Activated CD4-positive, alpha-beta T cell treated with anti-CD3 and anti-CD28 coated beads for 1 hour (primary cell): ENCODE measurements around the gene TPM1.
"Not testable (repeated sequence)": the region's sequence is repeated elsewhere in the genome, so short reads cannot be mapped to it uniquely, and the experiment has no call there.

Source experiments
- DNase-seq: peaks from one replicate; pipeline ENCODE4 v3.0.0-alpha.2; 2020

The TPM1 gene

DNA sequence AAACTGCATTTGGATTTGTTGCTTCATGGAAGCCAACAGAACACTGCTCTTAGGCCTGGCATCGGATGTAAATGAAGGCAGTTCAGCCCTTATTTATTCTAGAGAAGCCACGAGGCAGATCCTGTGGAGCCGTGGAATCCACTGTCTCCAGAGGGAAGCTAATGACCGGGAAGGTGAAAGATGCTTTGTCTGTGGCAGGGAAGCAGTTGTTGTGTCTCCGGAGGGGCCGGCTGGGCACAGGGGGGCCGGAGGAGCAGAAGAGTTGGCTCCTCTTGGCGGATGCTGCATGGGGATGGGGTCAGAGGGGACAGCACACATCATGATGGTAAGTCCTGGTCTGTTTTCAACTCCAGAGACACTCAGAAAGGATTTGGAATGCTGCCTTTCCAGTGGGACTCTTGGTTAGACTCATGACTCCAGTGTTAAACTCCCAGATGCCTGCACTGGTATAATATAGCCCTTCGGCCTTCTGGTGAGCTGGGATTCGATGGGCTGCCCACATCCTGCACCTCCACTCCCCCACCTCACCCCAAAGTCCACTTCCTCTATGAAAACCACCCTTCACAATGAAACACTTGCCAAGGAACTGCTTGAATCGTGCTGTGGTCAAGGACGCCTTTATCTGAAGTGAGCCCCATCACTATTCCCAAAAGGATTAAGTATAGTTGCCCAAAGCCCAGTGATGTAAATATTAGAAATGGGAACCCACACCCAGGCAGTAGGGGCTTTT, 33.6 kb downstream of the TPM1 start:
- DNase-seq: no peak

DNA sequence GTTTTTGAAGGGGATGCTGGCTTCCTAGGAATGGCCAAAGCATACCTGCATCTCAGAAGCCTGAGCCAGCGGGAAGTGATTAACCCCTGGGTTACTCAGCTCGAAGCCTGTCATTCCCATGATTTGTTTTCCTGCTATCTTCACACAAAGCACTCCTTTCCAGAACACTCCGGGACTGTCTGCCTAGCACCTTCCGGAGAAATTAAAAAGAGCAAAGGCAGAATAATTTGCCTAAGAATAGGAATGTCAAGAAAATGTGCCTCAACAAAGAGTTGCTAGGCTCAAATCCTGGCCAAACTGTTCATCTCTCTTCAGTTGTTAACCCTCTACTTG, 34.1 kb downstream of the TPM1 start:
- no peak for DNase-seq

DNA sequence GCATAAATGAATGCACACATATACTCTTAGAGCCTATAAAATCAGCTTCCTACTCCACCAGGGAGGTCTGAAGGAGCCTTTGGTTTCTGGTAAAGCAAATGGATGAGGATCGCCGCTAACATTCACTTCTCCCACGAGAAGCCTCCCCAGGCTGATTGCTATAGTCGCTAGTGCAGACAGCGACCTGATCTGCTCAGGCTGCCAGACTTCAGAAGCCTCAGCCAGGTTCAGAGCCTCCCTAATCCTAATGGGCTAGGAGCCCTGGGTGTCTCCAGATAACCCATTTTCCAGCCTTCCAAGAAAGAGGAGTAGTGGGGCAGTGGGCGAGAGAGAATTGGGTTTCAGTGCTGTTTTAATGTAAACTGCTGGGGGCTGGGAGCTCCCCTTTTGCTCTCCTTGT, 35.4 kb downstream of the TPM1 start:
- DNase-seq: no peak

DNA sequence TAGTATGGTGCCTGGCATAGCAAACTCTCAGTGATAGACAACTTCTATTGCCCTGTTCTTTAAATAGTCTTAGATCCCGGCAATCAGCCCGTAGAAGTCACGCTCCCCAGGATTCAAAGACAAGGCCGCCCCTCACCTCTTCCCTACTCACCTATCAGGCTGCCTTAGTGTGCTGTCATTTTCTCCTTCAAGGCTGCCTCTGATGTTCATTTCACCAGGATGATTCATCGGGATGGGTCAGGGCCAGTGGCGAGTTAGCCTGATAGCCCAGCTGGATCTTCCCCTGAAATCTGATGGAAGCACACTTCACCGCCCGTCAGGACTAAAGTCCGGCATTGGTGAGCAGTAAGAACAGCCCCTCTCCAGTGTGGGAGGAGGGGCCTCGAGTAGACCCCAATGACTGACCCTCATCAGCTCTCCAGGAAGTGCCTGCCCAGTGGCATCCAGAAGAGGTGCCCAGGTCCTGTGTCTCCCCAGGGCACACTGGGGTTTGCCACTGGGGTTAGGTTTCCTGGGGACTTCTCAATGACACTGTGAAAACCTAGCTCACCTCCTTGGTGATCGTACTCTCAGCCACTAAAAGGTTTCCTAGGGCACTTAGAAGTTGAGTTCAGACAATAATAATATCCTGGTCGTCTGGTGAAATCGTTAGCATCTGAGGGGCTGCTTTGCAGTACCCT, 37.5 kb downstream of the TPM1 start:
- DNase-seq: no peak

DNA sequence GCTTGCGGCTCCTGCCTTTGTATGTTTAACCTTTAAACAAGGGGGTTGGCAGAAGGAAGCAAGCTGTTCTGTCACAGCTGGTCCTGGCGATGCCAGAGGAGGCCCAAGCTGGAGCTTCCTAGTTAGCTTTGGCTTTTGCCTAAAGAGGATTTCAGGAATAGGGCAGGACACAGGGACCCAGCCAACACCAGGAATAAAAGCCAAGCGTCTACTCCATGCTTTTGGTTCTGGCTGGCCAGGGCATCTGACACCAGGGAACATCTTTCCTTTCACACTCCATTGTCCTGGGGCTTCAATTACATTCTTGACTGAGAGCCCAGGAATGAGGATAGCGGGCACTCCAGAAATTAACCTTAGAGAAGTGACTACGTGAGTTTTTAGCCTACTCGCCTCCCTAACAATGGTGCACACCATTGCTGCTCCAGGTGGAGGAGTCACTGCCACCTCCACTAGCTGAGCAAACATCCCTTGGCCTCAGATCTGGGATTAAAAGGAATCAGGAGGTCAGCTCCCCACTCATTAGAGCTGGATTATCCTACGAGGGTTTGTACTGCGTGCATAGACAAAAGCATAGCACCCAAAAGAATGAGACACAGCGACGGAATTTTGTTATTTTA, 38.2 kb downstream of the TPM1 start:
- DNase-seq: no peak

DNA sequence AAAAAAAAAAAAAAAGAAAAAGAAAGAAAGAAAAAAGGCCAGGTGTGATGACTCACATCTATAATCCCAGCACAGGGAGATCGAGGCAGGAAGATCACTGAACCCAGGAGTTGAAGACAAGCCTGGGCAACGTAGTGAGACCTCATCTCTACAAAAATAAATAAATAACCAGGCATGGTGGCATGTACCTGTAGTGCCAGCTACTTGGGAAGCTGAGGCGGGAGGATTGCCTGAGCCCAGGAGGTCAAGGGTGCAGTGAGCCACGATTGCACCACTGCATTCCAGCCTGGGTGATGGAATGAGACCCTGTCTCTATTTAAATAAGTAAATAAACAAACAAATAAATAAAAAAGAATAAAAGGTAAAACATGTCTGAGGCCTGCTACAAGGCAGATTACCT, 39.8 kb downstream of the TPM1 start:
- DNase-seq: no peak

DNA sequence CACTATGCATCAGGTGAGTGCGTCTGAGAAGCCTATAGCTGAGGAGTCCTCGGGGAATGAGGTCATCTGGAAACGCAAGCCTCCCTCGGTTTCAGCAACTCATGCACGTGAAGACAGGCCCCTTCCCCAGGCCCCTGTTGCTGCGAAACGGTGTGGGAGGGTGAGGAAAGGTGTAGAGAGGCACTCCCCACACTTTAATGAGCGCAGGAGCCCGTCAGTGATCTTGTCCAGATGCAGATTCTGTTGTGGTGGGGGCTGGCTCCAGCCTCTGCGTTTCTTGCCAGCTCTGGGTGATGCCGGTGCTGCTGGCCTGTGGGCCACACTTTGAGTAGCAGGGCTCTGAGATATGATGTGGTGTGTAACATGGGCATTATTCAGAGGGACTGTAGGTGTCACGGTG, 40.5 kb downstream of the TPM1 start:
- no peak for DNase-seq

DNA sequence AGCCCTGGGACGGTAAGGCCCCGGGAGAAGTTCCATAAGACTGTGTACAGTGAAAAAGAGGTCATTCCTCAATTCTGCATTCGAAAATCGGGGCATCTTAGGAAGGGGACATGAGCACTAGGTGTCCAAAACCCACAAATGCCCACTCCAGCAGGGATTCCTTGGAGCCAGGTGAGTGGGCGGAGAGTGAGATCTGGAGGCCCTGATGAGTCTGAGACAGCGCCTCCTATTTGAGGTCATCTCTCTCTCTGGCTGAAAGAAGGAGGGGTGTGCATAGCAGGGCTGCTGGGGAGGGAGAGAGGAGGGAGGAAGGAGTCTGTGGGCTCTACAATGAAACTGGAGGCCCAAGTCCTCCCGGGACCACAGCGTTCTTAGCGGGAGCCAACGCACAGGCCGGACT, 41.0 kb downstream of the TPM1 start:
- DNase-seq: no peak

DNA sequence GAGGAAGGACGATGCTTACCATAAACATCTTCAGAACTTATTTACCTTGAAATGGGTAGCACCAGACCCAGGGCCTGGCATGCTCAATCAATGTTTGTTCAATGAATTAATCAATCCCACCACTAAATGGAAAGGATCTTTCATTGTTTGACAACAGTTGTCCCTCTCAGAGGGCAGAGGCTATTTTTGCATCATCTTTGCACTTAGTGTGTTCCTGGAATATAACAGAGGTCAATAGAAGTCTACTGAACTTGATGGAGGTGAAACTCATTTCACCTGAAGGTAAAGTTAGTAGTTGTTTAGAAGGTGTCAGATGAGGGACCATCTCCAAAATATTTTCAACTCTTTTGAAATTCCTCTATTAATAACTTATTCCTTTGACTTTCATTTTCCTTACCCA, 42.3 kb downstream of the TPM1 start:
- DNase-seq: no peak

DNA sequence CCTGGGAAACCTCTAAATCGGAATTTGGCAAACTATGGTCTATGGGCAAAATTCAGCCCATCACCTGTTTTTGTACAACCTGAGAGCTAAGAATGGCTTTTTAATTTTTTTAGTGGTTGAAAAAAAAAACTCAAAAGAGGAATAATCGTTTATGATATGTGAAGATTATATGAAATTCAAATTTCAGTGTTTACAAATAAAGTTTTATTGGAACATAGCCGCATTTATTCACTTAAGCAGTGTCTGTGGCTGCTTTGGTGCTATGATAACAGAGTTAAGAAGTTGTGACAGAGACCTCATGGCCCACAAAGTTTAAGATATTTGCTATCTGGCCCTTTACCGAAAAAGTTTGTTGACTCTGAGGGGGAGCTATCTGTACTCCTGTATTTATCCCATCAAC, 42.7 kb downstream of the TPM1 start:
- DNase-seq: no peak

DNA sequence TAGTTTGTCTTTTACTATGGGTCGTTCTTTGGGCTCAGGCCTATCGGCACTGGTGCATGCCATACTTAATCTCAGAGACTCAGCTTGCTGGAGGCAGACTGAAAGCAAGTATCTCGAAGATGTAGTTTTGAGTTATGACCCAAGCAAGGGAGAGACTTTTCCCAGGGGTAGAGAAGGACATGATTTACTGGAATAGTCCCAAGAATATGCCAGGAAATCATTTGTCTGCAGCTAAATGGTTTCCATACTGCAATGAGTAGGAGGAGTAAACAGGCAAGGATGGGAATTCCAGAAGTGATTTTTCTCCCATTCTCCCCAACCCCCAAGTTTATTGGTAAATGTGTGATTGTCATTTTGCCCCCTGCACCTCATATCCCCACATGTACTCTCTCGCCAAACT, 43.7 kb downstream of the TPM1 start:
- no peak for DNase-seq

DNA sequence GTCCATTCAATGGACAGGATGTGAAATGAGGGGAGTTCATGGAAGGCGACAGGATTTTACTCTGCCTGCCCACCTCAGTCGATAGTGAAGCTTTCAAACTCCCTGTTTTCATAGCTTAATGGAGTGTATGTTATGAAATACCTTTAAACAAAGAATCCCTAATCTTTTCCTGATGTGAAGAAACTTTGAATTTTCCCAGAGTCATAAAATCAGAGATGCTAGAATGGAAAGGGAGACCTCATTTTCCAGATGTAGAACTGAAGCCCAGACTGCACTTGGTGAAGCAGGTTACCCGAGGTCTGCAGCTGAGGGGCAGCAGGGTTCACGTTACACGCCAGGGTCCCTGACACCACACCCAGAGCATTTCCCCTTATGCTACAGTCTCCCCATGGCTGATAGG, 44.4 kb downstream of the TPM1 start:
- no peak for DNase-seq

DNA sequence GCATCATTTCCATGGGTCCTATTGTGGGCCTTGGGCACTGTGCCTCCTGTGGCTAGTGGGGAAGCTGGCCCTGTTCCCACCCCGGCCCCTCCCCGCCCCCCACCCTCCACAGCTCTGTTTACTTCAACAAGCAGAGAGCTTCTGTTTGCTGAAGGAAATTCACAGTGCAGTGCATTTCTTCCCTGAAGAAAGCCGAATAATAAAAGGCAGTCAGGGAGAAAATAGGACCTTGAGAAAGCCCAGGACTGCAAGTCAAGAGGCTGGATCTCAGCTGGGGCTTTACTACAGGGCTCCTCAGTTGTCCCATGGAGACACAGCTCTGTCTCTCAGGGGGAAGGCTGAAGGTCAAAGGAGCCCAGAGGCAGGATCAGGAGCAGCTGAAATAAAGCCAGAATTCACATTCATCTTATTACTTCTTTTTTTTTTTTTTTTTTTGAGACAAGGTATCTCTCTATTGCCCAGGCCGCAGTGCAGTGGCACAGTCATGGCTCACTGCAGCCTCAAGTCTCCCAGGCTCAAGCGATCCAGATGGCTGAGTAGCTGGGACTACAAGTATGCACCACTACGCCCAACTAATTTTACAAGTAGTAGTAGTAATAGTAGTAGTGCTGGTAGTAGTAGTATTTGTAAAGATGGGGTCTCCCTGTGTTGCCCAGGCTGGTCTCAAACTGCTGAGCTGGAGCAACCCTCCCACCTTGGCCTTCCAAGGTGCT, 46.1 kb downstream of the TPM1 start:
- no peak for DNase-seq

DNA sequence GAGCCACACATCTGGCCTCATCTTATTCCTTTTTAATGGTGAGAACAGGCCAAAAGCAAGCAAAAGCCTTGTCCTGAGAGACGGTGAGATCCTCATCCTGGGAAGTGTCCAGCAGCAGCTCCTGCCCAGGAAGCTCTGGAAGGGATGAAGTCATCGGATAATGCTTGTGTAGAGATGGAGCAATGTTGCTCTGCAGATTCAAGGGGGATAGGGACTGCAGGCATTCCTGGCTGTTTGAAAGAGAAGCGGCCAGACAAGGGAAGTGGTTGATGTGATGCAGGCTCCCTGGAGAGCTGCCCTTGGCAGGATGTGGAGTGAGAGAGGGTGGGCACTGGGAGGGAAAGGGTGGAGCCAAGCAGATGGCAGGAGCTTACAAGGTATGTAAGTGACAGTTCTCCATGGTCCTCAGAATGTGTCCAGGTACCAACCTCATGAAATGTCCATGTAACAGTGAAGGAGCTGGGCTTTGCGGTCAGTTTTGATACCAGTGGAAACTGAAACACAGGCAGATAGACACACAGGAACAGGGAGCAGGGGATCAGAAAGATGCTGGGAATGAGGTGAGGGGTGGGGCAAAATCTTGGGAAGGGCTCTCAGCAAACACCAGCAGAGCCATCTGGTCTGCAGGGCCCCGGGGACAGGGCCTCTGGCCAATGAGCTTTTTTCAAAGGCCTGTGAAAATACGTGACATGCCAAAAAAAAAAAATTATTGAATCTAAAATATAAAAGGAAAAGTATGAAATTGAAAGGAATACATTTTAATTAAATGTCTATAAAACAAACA, 46.9 kb downstream of the TPM1 start:
- no peak for DNase-seq

DNA sequence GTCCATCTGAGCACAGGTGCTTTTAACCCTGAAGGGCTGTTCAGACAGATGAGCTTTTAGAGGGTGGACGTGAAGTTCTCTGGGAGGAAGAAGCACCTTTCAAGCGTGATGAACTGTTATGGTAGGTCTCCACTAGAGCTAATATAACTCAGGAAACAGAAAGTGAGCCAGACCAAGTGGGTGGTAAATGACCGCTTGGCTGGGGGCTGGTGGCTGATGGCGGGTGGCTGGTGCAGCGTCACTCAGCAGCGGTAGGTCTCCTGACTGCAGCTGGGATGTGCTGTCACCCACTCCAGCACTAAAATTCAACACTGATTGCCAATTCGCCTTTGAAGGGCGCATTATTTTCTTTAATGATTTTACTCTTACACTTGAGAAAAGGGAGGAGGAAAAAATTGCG, 47.9 kb downstream of the TPM1 start:
- no peak for DNase-seq

DNA sequence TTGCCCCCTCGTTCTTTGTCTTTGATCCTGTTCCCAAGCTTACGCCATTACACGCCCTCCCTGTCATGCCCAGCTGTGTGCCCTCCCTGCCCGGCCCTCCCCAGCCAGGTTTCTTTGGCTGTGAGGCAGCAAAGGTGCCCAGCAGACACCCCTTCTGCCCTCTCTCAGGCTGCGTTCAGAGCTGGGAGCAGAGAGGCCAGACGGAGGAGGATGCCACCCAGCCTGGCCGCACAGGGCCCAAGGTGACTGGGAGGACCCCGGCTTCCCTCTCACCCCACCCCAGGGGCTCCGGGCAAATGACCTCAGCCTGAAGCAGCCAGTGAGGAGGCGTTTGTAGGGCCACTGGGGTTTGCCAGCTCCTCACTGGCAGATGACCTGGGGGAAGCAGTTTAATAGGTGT, 48.3 kb downstream of the TPM1 start:
- DNase-seq: no peak

DNA sequence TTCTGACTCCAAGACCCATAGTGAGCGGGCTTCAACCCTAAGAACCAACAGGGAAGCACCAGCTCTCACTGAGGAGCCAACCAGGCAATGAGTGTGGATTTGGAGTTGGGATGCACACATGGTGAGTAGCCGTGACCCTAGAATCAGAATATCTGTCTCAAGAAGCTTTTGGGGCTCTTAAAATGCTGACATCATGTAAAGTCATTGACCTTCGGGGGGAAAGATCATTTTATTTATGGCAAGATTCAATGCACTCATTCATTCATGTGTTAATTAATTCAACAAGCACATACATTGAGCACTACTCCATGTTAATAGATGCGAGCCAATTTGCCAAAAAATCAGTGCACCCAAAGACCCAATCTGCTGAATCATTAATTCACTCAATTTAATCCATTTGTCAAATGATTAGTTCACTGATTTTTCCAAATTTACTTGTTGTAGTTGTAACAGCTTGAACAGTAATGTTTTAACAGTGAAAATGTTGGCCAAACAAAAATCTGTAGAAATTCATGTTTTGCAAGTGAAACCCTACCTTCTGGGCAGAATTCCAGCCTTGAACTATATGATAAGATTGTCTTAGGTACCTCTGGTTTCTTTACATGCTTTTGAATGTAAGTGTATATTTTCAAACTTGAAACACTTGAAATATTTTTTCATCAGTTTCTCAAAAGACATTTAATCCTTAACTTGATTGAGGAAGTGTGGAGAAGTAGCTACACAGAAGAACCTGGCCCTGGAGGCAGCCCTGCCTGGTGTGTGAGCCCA, 49.3 kb downstream of the TPM1 start:
- DNase-seq: no peak

DNA sequence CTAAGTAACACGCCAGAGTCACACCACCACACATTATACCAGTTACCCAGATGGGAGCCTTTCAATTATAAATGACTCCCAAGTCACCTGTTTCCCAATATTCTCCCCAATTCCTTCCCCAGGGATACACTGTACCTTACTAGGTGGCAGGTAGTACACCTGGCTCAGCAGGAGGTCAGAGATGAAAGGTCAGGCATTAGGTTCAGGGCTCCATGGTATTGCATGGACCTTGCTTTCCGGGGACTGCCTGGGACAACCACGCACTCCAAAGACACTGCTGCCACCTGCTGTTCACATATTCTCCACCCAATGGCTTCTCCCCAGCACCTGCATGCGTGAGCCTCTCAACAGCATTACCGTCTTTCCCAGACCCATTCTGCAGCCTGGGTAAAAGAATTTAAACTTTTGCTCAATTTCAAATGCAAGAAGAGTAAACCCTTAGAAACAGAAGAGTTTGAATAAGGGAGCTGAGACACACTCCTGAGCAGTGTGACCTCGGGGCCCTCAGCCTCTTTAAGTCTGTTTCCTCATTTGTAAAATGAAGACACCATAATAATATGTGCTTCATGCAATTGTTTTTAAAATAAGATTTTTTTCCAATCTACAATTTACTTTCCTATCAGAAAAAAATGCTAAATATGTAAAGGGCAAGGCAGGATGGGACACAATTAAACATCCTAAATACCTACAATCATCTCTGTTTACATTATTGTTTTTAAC, 51.1 kb downstream of the TPM1 start:
- DNase-seq: peak; percentile 46

DNA sequence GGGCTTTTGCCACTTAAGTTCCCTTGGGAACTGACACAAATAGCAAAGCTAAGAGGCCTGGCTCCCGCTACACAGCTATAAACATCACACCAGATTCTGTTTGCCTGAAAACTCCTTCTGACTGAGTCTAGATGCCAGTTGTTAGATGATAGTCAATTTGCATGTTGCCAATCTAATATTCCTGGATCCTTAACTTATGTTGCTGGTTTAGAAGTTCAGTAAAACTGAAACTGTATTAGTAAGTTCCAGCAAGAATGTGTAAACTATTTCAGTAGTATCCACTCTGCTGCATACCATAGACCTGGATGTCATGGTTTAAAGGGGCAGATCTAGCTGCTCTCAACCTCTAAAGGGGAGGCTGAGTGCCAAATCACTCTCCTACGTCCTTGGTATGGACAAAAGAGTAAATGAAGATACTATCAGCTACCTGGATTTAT, 52.0 kb downstream of the TPM1 start:
- no peak for DNase-seq

DNA sequence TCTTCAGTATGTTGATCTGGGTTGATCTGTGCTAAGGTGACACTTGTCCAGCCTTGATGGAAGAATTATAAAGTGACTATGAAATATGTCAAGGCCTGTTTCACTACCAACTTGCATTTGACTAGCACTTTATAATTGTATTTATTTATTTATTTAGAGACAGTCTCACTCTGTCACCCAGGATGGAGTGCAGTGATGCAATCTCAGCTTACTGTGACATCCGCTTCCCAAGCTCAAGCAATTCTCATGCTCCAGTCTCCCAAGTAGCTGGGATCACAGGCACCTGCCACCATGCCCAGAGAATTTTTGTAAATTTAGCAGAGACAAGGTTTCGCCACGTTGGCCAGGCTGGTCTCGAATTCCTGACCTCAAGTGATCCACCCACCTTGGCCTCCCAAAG, 53.6 kb downstream of the TPM1 start:
- DNase-seq: no peak

DNA sequence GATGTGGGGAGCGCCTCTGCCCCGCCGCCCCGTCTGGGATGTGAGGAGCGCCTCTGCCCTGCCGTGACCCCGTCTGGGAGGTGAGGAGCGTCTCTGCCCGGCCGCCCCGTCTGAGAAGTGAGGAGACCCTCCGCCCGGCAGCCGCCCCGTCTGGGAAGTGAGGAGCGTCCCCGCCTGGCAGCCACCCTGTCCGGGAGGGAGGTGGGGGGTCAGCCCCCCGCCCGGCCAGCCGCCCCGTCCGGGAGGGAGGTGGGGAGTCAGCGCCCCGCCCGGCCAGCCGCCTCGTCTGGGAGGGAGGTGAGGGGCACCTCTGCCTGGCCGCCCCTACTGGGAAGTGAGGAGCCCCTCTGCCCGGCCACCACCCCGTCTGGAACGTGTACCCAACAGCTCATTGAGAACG, 56.4 kb downstream of the TPM1 start:
- DNase-seq: not testable (repeated sequence)

DNA sequence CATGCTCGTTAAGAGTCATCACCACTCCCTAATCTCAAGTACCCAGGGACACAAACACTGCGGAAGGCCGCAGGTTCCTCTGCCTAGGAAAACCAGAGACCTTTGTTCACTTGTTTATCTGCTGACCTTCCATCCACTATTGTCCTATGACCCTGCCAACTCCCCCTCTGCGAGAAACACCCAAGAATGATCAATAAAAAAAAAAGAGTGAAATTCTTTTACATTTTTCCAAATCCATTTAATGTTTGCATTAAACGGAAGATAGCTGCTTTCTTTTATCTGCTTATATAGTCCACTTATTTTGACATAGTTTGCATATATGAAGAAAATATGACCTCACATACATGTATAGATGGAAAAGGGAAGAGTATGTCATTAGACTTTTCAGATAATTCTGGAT, 57.0 kb downstream of the TPM1 start:
- not testable (repeated sequence) for DNase-seq
